ENCODE data around the gene SFI1. TPM values are rescaled to one million over a fixed set of nuclear protein-coding genes. Genes with fewer than 3 reads are reported as not detected.

Gene SFI1
- total and polyA plus RNA-seq, 2 of the 8 experiments (the other 6 are each of a cell fraction or from before 2014, with no cell fraction given) = 10.4 to 30.1 TPM

DNA sequence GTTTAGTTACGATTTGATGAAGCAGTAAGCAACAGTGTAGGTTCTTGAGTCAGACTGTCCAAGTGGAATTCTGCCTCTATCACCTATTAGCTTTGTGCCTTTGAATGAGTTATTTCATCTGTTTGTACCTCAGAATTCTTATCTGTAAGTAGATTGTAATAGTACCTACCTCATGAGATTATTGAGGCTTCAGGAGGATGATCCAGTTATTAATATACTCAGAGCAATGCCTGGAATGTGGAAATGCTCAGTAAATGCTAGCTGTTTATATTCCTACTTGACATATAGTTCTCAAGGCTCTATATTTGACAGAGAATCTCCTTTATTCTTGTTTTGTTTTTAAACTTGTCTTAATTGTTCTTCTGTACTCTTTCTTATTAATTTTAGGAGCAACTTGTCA, 70.1 kb downstream of the SFI1 start (continued):
- TF ChIP-seq, protein P1, sequence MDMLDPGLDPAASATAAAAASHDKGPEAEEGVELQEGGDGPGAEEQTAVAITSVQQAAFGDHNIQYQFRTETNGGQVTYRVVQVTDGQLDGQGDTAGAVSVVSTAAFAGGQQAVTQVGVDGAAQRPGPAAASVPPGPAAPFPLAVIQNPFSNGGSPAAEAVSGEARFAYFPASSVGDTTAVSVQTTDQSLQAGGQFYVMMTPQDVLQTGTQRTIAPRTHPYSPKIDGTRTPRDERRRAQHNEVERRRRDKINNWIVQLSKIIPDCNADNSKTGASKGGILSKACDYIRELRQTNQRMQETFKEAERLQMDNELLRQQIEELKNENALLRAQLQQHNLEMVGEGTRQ (IDR thresholded peaks at IDR 0.05; ENCODE audit: low read length) = no peak
- TF ChIP-seq, protein P2, sequence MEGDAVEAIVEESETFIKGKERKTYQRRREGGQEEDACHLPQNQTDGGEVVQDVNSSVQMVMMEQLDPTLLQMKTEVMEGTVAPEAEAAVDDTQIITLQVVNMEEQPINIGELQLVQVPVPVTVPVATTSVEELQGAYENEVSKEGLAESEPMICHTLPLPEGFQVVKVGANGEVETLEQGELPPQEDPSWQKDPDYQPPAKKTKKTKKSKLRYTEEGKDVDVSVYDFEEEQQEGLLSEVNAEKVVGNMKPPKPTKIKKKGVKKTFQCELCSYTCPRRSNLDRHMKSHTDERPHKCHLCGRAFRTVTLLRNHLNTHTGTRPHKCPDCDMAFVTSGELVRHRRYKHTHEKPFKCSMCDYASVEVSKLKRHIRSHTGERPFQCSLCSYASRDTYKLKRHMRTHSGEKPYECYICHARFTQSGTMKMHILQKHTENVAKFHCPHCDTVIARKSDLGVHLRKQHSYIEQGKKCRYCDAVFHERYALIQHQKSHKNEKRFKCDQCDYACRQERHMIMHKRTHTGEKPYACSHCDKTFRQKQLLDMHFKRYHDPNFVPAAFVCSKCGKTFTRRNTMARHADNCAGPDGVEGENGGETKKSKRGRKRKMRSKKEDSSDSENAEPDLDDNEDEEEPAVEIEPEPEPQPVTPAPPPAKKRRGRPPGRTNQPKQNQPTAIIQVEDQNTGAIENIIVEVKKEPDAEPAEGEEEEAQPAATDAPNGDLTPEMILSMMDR (IDR thresholded peaks at IDR 0.05; ENCODE audit: control extremely low read depth in 1 of 3, insufficient read depth in 1 of 3, low read depth in 1 of 3, low read length in 3 of 3) = no peak
- no peak for TF ChIP-seq CBX5 (IDR thresholded peaks at IDR 0.05; ENCODE audit: low read depth, low read length)
- no peak for TF ChIP-seq CEBPB (IDR thresholded peaks at IDR 0.05; ENCODE audit: low read depth, low read length)
- TF ChIP-seq, protein P3, sequence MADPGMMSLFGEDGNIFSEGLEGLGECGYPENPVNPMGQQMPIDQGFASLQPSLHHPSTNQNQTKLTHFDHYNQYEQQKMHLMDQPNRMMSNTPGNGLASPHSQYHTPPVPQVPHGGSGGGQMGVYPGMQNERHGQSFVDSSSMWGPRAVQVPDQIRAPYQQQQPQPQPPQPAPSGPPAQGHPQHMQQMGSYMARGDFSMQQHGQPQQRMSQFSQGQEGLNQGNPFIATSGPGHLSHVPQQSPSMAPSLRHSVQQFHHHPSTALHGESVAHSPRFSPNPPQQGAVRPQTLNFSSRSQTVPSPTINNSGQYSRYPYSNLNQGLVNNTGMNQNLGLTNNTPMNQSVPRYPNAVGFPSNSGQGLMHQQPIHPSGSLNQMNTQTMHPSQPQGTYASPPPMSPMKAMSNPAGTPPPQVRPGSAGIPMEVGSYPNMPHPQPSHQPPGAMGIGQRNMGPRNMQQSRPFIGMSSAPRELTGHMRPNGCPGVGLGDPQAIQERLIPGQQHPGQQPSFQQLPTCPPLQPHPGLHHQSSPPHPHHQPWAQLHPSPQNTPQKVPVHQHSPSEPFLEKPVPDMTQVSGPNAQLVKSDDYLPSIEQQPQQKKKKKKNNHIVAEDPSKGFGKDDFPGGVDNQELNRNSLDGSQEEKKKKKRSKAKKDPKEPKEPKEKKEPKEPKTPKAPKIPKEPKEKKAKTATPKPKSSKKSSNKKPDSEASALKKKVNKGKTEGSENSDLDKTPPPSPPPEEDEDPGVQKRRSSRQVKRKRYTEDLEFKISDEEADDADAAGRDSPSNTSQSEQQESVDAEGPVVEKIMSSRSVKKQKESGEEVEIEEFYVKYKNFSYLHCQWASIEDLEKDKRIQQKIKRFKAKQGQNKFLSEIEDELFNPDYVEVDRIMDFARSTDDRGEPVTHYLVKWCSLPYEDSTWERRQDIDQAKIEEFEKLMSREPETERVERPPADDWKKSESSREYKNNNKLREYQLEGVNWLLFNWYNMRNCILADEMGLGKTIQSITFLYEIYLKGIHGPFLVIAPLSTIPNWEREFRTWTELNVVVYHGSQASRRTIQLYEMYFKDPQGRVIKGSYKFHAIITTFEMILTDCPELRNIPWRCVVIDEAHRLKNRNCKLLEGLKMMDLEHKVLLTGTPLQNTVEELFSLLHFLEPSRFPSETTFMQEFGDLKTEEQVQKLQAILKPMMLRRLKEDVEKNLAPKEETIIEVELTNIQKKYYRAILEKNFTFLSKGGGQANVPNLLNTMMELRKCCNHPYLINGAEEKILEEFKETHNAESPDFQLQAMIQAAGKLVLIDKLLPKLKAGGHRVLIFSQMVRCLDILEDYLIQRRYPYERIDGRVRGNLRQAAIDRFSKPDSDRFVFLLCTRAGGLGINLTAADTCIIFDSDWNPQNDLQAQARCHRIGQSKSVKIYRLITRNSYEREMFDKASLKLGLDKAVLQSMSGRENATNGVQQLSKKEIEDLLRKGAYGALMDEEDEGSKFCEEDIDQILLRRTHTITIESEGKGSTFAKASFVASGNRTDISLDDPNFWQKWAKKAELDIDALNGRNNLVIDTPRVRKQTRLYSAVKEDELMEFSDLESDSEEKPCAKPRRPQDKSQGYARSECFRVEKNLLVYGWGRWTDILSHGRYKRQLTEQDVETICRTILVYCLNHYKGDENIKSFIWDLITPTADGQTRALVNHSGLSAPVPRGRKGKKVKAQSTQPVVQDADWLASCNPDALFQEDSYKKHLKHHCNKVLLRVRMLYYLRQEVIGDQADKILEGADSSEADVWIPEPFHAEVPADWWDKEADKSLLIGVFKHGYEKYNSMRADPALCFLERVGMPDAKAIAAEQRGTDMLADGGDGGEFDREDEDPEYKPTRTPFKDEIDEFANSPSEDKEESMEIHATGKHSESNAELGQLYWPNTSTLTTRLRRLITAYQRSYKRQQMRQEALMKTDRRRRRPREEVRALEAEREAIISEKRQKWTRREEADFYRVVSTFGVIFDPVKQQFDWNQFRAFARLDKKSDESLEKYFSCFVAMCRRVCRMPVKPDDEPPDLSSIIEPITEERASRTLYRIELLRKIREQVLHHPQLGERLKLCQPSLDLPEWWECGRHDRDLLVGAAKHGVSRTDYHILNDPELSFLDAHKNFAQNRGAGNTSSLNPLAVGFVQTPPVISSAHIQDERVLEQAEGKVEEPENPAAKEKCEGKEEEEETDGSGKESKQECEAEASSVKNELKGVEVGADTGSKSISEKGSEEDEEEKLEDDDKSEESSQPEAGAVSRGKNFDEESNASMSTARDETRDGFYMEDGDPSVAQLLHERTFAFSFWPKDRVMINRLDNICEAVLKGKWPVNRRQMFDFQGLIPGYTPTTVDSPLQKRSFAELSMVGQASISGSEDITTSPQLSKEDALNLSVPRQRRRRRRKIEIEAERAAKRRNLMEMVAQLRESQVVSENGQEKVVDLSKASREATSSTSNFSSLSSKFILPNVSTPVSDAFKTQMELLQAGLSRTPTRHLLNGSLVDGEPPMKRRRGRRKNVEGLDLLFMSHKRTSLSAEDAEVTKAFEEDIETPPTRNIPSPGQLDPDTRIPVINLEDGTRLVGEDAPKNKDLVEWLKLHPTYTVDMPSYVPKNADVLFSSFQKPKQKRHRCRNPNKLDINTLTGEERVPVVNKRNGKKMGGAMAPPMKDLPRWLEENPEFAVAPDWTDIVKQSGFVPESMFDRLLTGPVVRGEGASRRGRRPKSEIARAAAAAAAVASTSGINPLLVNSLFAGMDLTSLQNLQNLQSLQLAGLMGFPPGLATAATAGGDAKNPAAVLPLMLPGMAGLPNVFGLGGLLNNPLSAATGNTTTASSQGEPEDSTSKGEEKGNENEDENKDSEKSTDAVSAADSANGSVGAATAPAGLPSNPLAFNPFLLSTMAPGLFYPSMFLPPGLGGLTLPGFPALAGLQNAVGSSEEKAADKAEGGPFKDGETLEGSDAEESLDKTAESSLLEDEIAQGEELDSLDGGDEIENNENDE (IDR thresholded peaks at IDR 0.05; ENCODE audit: insufficient replicate concordance, low read length) = no peak
- TF ChIP-seq TCF12 (IDR thresholded peaks at IDR 0.05; ENCODE audit: low read depth, low read length) = no peak
